Measurements from ENCODE around the gene TDRKH. TPM values are rescaled to one million over a fixed set of nuclear protein-coding genes. Genes with fewer than 3 reads are reported as not detected.

Gene TDRKH
- total RNA-seq, 1 donor from 2014 or later, result 27.2 TPM

GRCh38 chr1:151799179-151800022 is 9.1 kb upstream of the TDRKH start:
- H3K4me1 Mint-ChIP-seq (ENCODE audit: unreplicated experiment), result peaks cover 29% of the 10 kb centered on the region
- DNase-seq (ENCODE audit: low spot score), result no peak
- H3K36me3 Mint-ChIP-seq (ENCODE audit: low read depth, unreplicated experiment), result no peaks in the 10 kb centered on the region
- H3K27ac Mint-ChIP-seq (ENCODE audit: unreplicated experiment), result no peak overlapping the region
- no peak overlapping the region for H3K4me3 Mint-ChIP-seq (ENCODE audit: unreplicated experiment)
- H3K9me3 Mint-ChIP-seq (ENCODE audit: unreplicated experiment), result no peaks in the 10 kb centered on the region
- TF ChIP-seq CTCF (IDR thresholded peaks at IDR 0.05; ENCODE audit: unreplicated experiment), result no peak
- H3K27me3 Mint-ChIP-seq (ENCODE audit: unreplicated experiment), result peaks cover 10% of the 10 kb centered on the region

- no peak for TF ChIP-seq CTCF (IDR thresholded peaks at IDR 0.05; ENCODE audit: unreplicated experiment)
- H3K27me3 Mint-ChIP-seq (ENCODE audit: unreplicated experiment), result peaks cover 6% of the 10 kb centered on the region
- H3K4me3 Mint-ChIP-seq (ENCODE audit: unreplicated experiment), result no peak overlapping the region
- no peaks in the 10 kb centered on the region for H3K9me3 Mint-ChIP-seq (ENCODE audit: unreplicated experiment)
- no peak overlapping the region for H3K27ac Mint-ChIP-seq (ENCODE audit: unreplicated experiment)
- no peak for DNase-seq (ENCODE audit: low spot score)
- H3K36me3 Mint-ChIP-seq (ENCODE audit: low read depth, unreplicated experiment), result no peaks in the 10 kb centered on the region
- peaks cover 21% of the 10 kb centered on the region for H3K4me1 Mint-ChIP-seq (ENCODE audit: unreplicated experiment)
Observed at GRCh38 chr1:151798571-151798970, 8.3 kb upstream of the TDRKH start.

GRCh38 chr1:151790940-151791651 is 796 bp upstream of the TDRKH start:
- H3K36me3 Mint-ChIP-seq (ENCODE audit: low read depth, unreplicated experiment), result no peaks in the 10 kb centered on the region
- H3K27ac Mint-ChIP-seq (ENCODE audit: unreplicated experiment), result peak overlapping the region; percentile 58
- peaks cover 3% of the 10 kb centered on the region for H3K27me3 Mint-ChIP-seq (ENCODE audit: unreplicated experiment)
- H3K9me3 Mint-ChIP-seq (ENCODE audit: unreplicated experiment), result no peaks in the 10 kb centered on the region
- H3K4me1 Mint-ChIP-seq (ENCODE audit: unreplicated experiment), result peaks cover 12% of the 10 kb centered on the region
- peak overlapping the region; percentile 95 for H3K4me3 Mint-ChIP-seq (ENCODE audit: unreplicated experiment)
- TF ChIP-seq CTCF (IDR thresholded peaks at IDR 0.05; ENCODE audit: unreplicated experiment), result no peak
- DNase-seq (ENCODE audit: low spot score), result peak; percentile 53

GRCh38 chr1:151787689-151788088 is 2.6 kb downstream of the TDRKH start:
- Mint-ChIP-seq H3K4me1 (ENCODE audit: unreplicated experiment) (peaks cover 12% of the 10 kb centered on the region), H3K9me3 (ENCODE audit: unreplicated experiment) (no peaks in the 10 kb centered on the region), H3K36me3 (ENCODE audit: low read depth, unreplicated experiment) (no peaks in the 10 kb centered on the region)

More at GRCh38 chr1:151787689-151788088, 2.6 kb downstream of the TDRKH start:
- Mint-ChIP-seq H3K27me3 (ENCODE audit: unreplicated experiment) (peaks cover 1% of the 10 kb centered on the region), H3K27ac (ENCODE audit: unreplicated experiment) (no peak overlapping the region), H3K4me3 (ENCODE audit: unreplicated experiment) (no peak overlapping the region)
- TF ChIP-seq CTCF (IDR thresholded peaks at IDR 0.05; ENCODE audit: unreplicated experiment), result no peak
- DNase-seq (ENCODE audit: low spot score), result no peak
